Measurements from ENCODE around the gene DGCR2. TPM values are rescaled to one million over a fixed set of nuclear protein-coding genes. Genes with fewer than 3 reads are reported as not detected.

DGCR2 gene
- total RNA-seq, 1 donor from 2014 or later, result 20.6 TPM

GRCh38 chr22:19038164-19038546, 84.1 kb downstream of the DGCR2 start:
- H3F3A ChIP-seq (ENCODE audit: low read depth), result peaks cover 10% of the 10 kb centered on the region
- no peak for DNase-seq (ENCODE audit: low spot score)
- H3K9me3 Mint-ChIP-seq, result no peaks in the 10 kb centered on the region
- H3K4me1 Mint-ChIP-seq, result peaks cover 3% of the 10 kb centered on the region
- no peaks in the 10 kb centered on the region for H3K9me3 ChIP-seq (ENCODE audit: low read depth)
- no peak overlapping the region for H3K4me3 ChIP-seq
- peaks cover 10% of the 10 kb centered on the region for H3K36me3 Mint-ChIP-seq
- TF ChIP-seq EZH2phosphoT487 (IDR thresholded peaks at IDR 0.05), result no peak
- no peak for TF ChIP-seq EZH2 (IDR thresholded peaks at IDR 0.05)
- TF ChIP-seq CTCF (IDR thresholded peaks at IDR 0.05), result no peak
- H3K4me2 ChIP-seq, result no peak overlapping the region
- no peak overlapping the region for H3K27ac ChIP-seq
- peaks cover 1% of the 10 kb centered on the region for H3K27me3 ChIP-seq
- no peak overlapping the region for H2AFZ ChIP-seq (replicated peaks)
- no peaks in the 10 kb centered on the region for H3K79me2 ChIP-seq (ENCODE audit: low read depth)
- no peaks in the 10 kb centered on the region for H3K4me1 ChIP-seq
- H4K20me1 ChIP-seq (ENCODE audit: low read depth), result peaks cover 37% of the 10 kb centered on the region
- peaks cover 9% of the 10 kb centered on the region for H3K27me3 Mint-ChIP-seq (ENCODE audit: insufficient read depth, low read depth)
- H3K4me3 Mint-ChIP-seq, result no peak overlapping the region
- no peak overlapping the region for H3K27ac Mint-ChIP-seq
- H3K9ac ChIP-seq, result no peak overlapping the region
- no peaks in the 10 kb centered on the region for H3K36me3 ChIP-seq

- no peaks in the 10 kb centered on the region for H3K9me3 Mint-ChIP-seq
- Histone ChIP-seq H3K4me1 (no peaks in the 10 kb centered on the region), H3K4me3 (no peak overlapping the region), H4K20me1 (ENCODE audit: low read depth) (peaks cover 37% of the 10 kb centered on the region), H3K4me2 (no peak overlapping the region), H3F3A (ENCODE audit: low read depth) (peaks cover 10% of the 10 kb centered on the region), H3K79me2 (ENCODE audit: low read depth) (no peaks in the 10 kb centered on the region), H2AFZ (replicated peaks) (no peak overlapping the region), H3K9me3 (ENCODE audit: low read depth) (no peaks in the 10 kb centered on the region), H3K27ac (no peak overlapping the region), H3K27me3 (peaks cover 5% of the 10 kb centered on the region), H3K9ac (no peak overlapping the region), H3K36me3 (no peaks in the 10 kb centered on the region)
- no peak for DNase-seq (ENCODE audit: low spot score)
- H3K27me3 Mint-ChIP-seq (ENCODE audit: insufficient read depth, low read depth), result peaks cover 11% of the 10 kb centered on the region
- peaks cover 3% of the 10 kb centered on the region for H3K4me1 Mint-ChIP-seq
- TF ChIP-seq CTCF (IDR thresholded peaks at IDR 0.05) (no peak), EZH2phosphoT487 (IDR thresholded peaks at IDR 0.05) (no peak), EZH2 (IDR thresholded peaks at IDR 0.05) (no peak)
- H3K27ac Mint-ChIP-seq, result peak overlapping the region; percentile 35
- H3K4me3 Mint-ChIP-seq, result no peak overlapping the region
- H3K36me3 Mint-ChIP-seq, result peaks cover 10% of the 10 kb centered on the region
Observed at GRCh38 chr22:19037282-19038163, 84.7 kb downstream of the DGCR2 start.

GRCh38 chr22:19036523-19037273, 85.5 kb downstream of the DGCR2 start:
- Mint-ChIP-seq H3K27ac (peak overlapping the region; percentile 32), H3K27me3 (ENCODE audit: insufficient read depth, low read depth) (peaks cover 11% of the 10 kb centered on the region), H3K36me3 (peaks cover 7% of the 10 kb centered on the region), H3K4me1 (peaks cover 3% of the 10 kb centered on the region), H3K4me3 (no peak overlapping the region), H3K9me3 (no peaks in the 10 kb centered on the region)
- no peaks in the 10 kb centered on the region for H3K4me1 ChIP-seq
- H3K4me2 ChIP-seq, result no peak overlapping the region
- DNase-seq (ENCODE audit: low spot score), result no peak
- no peak overlapping the region for H3K9ac ChIP-seq
- no peak for TF ChIP-seq EZH2phosphoT487 (IDR thresholded peaks at IDR 0.05)
- TF ChIP-seq EZH2 (IDR thresholded peaks at IDR 0.05), result no peak
- TF ChIP-seq CTCF (IDR thresholded peaks at IDR 0.05), result no peak
- H3K27ac ChIP-seq, result no peak overlapping the region
- no peaks in the 10 kb centered on the region for H3K9me3 ChIP-seq (ENCODE audit: low read depth)
- H4K20me1 ChIP-seq (ENCODE audit: low read depth), result peaks cover 37% of the 10 kb centered on the region
- no peaks in the 10 kb centered on the region for H3K36me3 ChIP-seq
- H3K27me3 ChIP-seq, result peaks cover 8% of the 10 kb centered on the region
- no peak overlapping the region for H2AFZ ChIP-seq (replicated peaks)
- peaks cover 10% of the 10 kb centered on the region for H3F3A ChIP-seq (ENCODE audit: low read depth)
- H3K79me2 ChIP-seq (ENCODE audit: low read depth), result no peaks in the 10 kb centered on the region
- H3K4me3 ChIP-seq, result no peak overlapping the region
